CD4-positive, alpha-beta T cell treated with Interleukin-4 for 1 hour (primary cell): ENCODE results near the gene ZNF581.
A peak's percentile ranks its signal among the peaks of the same experiment; 100 is the strongest.

ENCODE experiments used
- DNase-seq, 2 donors: peaks; one replicate each; pipeline ENCODE4 v3.0.0-alpha.2; 2020 to 2022

Gene ZNF581

DNA sequence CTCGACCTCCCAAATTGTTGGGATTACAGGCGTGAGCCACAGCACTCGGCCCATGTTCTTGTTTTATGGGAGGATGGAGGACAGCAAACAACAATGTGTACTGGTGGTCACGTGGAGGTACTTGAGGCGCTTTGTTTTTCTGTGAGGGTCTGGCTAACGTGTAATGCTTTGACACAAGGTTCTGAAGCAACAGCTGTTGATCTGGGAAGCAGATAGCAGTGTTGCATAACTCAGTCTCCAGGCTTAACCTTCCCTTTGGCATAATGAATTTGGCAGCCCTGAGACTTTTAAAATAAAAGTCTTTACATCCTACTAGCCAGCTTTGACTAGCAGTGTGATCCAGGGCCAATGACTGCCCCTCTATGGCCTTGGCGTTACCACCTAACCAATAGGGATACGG is 9.6 kb upstream of the ZNF581 start:
- DNase-seq: no peak

GRCh38 chr19:55635334-55635717 is 8.1 kb upstream of the ZNF581 start:
- DNase-seq: peak in 1 of 2 donors; percentile 29

- no peak for DNase-seq
Measured at GRCh38 chr19:55635856-55636440, 7.5 kb upstream of the ZNF581 start.

DNA sequence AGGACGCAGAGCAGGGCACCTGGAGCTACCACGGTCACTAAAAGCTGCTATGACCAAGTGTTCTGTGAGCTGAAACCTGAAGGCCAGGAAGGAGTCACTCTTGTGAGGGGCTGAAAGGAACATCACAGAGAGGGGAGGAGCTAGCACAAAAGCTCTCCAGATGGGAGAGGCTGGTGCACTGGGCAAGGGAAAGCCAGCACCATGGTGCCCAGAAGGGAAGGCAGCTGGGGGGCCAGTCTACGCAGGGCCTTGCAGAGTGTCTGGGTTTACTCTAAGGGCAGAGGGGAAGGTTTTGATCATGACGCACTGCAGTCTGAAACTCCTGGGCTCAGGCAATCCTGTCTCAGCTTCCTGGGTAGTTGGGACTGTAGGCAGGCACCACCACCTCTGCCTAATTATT is 6.7 kb upstream of the ZNF581 start:
- no peak for DNase-seq

GRCh38 chr19:55637534-55637933 is 5.9 kb upstream of the ZNF581 start:
- no peak for DNase-seq

- peak; percentile 70 to 75 for DNase-seq
Measured at GRCh38 chr19:55638864-55639359, 4.5 kb upstream of the ZNF581 start.

GRCh38 chr19:55640043-55640576 is 3.3 kb upstream of the ZNF581 start:
- peak; percentile 78 to 85 for DNase-seq

DNA sequence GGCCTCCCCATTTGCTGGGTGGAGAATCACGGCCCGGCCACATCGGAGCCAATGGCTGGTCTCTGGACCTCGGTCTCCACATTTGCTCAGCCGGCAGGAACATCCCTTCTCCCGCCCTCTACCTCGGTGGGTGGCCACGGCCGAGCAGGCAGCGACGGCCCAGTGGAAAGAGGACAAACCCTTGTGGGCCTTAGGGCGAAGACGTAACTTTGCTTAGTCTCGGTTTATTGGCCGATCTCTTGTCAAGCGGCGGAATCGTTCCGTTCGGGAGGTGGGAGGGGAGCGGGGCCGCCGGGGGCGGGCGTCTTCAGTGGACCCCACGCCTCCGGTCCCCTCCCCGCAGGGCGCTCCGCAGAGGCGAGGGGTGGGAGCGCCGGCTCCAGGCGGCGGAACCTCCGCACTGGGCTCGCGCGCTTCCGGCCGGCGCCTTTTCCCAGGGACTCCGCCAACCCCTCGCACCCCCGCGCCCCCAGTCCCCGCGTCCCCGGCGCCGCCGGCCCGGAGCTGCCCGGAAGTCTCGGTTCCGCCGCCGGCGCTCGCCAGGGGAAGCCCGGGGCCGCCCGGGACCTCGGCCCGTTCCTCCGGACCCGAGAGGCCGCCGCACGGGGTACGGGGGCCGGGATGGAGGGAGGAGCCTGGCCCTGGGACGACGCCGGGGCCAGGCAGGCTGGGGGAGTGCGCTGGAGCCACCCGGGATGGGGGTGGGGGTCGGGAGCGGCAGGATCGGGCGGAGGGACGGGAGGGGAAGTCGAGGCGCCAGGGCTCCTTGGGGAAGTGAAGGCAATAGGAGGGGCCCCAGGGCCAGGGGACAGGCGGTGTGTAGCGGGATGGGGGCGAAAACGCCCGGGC is 2.6 kb upstream of the ZNF581 start, which contains the start of gene ZNF580:
ZNF580 (plus strand) TSS at position 426 of the 849 bp plus-strand sequence. CDS start 1,507 bp downstream, outside the sequence.
- DNase-seq: peak; percentile 47 to 66

DNA sequence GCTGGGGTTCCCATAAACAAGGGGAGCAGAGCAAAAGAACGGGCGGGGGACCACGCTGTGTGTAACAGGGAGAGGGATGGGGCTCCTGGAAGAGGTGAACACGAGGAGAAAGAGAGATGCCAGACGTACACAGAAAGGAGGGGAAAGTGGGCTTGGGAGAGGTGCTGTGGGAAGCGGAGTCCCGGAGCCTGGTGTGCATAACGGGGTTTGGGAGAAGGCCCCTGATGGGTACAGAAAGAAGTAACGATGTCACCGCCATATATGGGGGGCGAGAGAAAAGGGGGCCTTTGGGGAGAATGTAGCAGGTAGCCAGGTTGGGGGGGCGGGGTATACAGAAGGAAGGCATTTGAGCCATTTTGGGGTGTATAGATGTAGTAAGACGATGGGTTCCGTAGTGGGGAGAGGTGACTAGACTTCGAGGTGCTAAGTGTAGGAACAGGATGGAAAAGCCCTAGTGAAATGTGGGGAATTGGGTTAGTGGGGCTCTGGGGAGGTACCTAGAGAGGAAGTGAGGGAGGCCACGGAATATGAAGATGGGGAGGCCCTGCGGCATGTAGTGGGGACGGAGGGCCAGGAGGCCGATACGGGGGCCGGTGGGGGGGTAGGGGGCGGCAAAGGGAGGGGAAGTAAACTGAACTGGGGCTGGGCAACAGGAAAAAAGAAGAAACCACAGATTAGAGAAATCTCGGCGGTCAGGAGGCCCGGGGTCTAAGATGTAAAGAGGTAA is 1.9 kb upstream of the ZNF581 start:
- peak in 1 of 2 donors; percentile 54 for DNase-seq

DNA sequence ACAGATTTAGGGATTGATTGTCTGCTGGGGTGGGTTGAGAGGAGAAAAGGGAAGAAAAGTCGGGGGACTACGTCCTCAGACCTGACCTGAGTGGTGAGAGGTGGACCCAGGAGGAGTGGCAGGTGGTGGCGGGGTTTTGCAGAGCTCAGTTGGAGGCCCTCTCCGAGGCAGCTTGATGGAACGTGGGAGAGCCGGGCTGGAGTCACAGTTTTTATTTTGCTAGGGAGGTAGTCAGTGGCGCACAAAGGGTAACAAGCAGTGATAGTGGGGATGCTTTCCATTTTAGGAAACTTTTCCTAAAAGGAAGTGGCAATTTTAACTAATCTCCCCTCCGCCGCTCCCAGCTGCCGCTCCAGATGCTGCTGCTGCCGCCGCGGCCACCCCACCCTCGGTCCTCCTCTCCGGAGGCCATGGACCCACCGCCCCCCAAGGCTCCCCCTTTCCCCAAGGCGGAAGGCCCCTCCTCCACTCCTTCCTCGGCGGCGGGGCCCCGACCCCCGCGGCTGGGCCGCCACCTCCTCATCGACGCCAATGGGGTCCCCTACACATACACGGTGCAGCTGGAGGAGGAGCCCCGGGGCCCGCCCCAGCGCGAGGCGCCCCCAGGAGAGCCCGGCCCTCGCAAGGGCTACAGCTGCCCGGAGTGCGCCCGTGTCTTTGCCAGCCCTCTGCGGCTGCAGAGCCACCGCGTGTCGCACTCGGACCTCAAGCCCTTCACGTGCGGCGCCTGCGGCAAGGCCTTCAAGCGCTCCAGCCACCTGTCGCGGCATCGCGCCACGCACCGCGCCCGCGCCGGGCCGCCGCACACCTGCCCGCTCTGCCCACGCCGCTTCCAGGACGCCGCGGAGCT is 1.1 kb upstream of the ZNF581 start:
- DNase-seq: peak in 1 of 2 donors; percentile 23

DNA sequence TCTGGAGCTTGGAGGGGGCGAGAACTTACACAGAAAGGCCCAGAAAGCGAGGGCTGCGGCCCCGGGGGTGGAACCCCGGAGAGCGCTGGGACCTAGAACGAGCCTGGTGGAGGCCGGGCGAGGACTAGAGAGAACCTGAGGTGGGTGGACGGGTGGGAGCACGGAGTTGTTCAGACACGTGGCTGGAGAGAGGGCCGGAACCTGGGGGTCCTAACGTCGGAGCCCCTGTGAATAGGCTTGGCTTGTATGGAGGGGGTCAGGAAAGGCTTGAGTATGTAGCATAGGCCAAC is 383 bp downstream of the ZNF581 start:
- no peak for DNase-seq

DNA sequence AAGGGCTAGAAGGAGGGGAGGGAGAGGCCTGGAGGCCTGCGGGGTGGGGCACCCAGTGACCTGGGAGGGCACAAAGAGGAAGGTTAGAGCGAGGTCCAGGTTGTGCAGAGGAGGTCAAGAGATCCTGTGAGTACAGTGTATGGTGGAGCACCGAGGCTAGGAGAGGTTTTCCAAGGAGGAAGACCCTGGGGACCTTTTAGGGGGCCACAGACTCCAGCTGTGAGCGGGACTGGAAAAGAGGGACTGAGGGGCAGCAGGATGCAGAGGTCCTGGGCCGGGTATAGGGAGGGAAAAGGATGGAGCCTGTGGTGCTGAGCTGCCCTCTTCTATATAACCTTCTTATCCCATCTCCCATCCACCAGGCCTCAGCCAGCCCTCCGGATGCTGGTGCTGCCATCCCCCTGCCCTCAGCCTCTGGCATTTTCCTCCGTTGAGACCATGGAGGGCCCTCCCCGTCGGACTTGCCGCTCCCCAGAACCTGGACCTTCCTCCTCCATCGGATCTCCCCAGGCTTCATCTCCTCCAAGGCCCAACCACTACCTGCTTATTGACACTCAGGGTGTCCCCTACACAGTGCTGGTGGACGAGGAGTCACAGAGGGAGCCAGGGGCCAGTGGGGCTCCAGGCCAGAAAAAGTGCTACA is 863 bp downstream of the ZNF581 start:
- no peak for DNase-seq

DNA sequence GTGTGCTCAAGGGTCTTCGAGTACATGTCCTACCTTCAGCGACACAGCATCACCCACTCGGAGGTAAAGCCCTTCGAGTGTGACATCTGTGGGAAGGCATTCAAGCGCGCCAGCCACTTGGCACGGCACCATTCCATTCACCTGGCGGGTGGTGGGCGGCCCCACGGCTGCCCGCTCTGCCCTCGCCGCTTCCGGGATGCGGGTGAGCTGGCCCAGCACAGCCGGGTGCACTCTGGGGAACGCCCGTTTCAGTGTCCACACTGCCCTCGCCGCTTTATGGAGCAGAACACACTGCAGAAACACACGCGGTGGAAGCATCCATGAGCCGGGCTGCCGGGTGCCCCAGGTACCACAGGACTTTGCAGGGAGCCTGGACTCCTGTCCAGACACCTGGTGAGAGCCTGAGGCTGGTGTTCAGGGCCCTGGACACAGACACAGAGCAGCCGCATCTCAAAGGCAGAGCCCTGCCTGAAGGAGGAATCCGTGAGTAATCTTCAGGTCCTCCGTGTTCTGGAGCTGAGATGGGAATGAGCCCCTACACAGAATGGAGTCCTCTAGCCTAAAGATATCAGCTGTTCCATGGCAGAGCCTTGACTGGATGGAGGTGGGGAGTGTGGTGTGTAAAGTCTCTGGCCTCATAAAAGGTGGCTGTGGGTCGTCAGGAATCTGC is 1.5 kb downstream of the ZNF581 start:
- no peak for DNase-seq

DNA sequence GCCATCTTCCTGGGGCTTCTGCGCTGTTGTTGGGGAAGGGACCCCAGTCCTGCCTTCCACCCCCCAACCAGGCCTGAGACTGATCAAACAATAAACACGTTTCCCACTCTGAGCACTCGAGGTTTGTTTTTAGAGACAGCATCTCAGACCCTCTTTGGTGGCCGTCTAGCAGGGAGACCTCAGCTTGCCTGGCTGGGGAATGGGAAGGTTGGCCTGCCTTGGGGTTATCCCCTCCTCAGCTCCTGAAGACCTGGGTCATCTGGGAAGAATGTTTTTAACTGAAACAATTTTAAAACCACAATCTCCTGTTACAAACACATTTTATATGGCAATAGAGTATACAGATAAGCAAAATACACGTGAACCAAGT is 2.0 kb downstream of the ZNF581 start:
- DNase-seq: no peak

DNA sequence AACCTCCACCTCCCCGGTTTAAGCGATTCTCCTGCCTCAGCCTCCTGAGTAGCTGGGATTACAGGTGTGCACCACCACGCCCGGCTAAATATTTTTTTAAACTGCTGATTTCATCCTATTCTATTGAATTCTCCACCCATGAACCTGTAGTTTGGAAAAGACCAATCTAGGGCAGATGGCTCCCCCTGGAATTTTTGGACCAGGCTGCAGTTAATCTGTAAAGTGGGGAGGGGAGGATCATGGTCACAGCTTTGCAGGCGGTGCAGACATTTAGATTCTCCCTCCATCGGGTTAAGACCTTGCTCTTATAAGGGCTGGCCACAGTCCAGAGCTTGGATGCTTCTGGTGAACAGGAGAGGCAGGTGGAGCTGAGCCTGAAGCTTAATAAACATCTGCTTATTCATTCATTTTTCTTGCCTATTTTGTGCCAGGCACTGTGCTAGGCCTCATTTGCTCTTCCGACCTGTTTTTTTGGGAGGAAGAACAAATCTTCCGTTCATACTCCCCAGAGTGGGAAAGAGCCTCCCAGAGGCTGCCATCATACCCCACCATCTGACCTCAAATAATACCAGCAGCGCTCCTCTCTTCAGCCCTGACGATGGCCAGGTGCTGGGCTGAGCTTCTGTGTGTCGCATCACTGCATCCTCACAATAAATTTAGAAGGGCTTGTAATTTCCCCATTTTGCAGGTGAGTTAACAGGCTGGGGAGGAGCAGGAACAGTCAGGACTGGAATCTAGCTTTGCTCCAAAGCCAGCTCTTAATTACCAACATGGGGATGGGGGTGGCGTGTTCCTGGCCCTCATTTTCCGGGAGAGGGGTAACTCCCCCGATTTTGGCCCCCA is 3.7 kb downstream of the ZNF581 start:
- peak in 1 of 2 donors; percentile 29 for DNase-seq

- peak; percentile 37 to 49 for DNase-seq
Measured at GRCh38 chr19:55647732-55648584, 4.5 kb downstream of the ZNF581 start, which contains the start of gene CCDC106. CCDC106 (plus strand) TSS chr19:55648212; CDS start chr19:55649047, 835 bp downstream.

GRCh38 chr19:55648585-55649267 is 5.3 kb downstream of the ZNF581 start:
- DNase-seq: no peak

DNA sequence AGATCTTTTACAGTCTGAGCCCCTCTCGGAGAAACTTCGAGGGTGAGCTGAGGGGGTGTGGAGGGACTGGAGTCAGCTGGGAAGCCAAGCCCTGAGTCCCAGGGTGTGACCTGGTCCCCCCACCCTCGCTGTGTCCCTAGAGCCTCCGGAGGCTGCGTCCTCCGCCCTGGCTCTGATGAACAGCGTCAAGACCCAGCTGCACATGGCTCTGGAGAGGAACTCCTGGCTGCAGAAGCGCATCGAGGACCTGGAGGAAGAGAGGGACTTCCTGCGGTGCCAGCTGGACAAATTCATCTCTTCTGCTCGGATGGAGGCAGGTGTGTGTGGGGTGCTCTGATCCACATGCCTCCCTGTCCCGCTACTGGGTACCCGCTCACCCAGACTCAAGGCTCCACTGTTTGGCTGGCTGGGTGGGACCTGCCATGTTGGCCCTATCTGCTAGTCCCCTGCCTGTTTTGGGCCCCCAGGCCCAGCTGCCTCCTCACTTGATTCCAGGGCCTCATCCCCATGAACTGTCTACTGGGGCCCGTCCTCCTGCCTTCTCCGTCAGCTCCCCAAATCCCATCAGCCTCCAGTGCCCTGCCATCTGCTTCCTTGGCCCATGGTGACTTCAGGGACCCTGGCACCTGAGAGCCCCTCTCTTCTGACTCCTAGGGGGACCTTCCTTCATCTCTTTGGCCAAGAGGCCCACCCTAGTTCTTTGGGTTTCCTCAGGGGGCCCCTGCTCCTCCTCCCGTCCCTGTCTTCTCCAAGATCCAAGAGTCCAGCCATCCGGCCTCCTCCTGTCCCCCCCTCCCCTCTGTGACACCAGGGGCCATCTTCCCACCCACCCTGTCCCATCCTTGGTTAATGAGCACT is 6.0 kb downstream of the ZNF581 start:
- DNase-seq: no peak
